Keratinocyte (primary cell): ENCODE results near the gene PRPF6.

Experiments
- CTCF ChIP-seq, 3 experiments: IDR thresholded peaks in 1 of 3; conservative IDR thresholded peaks in 1 of 3; optimal IDR thresholded peaks in 1 of 3; 2 replicates in 2 of 3; 3 replicates in 1 of 3; pipeline versions ENCODE3 to v1.5.1; 2011; ENCODE audit warnings: low read length in 3 of 3, mild to moderate bottlenecking in 3 of 3, moderate library complexity in 2 of 3, control low read depth in 1 of 3, inconsistent platforms in 1 of 3; ENCODE audit not compliant: insufficient read depth in 2 of 3; ENCODE audit errors: extremely low read depth in 1 of 3
- EZH2 ChIP-seq: IDR thresholded peaks from one replicate; pipeline ENCODE4 v1.6.1; 2012; ENCODE audit warnings: inconsistent platforms, mild to moderate bottlenecking, low read length, moderate library complexity

- no peak for TF ChIP-seq EZH2
- no peak for TF ChIP-seq CTCF (optimal IDR thresholded peaks at IDR 0.05 in 1 of 3, IDR thresholded peaks at IDR 0.05 in 1 of 3, conservative IDR thresholded peaks at IDR 0.05 in 1 of 3; ENCODE audit: extremely low read depth in 1 of 3, insufficient read depth in 2 of 3, low read length in 3 of 3)
Measured at GRCh38 chr20:64051033-64051452, 70.1 kb downstream of the PRPF6 start.
